SK-N-SH (cell line): ENCODE data around the gene TMEM238L. TPM values are rescaled to one million over a fixed set of nuclear protein-coding genes. Genes with fewer than 3 reads are reported as not detected.

Experiments used
- CTCF ChIA-PET: fragments of 300-600, 350-600 bp; formaldehyde crosslinking; extraction: SDS; loops from one replicate; lab custom pipeline; 2021; lab: Yijun Ruan, JAX
- POLR2A ChIA-PET: fragments of 350-600 bp; sonication (Branson Sonifier 250); formaldehyde crosslinking; extraction: SDS; loops from one replicate; lab custom pipeline; 2020; ENCODE audit warnings: antibody characterized with exemption, inconsistent platforms; lab: Yijun Ruan, JAX
- DNase-seq: peaks from one replicate; pipeline ENCODE4 v3.0.0; 2012
- H2AFZ ChIP-seq: fragments of 200-600 bp; sonication (generic); 2 replicates; pipeline ENCODE4 v1.8.1; 2016; ENCODE audit warnings: antibody characterized with exemption, mild to moderate bottlenecking, low read depth
- H3F3A ChIP-seq: fragments of 200-600 bp; sonication (generic); replicated peaks from 2 replicates; pipeline ENCODE3; 2016; ENCODE audit warnings: antibody characterized with exemption, mild to moderate bottlenecking; ENCODE audit not compliant: insufficient read depth
- H3K27ac ChIP-seq, 2 experiments: fragments of 200-500 bp in 1 of 2; fragments of 200-600 bp in 1 of 2; sonication (Bioruptor generic) in 1 of 2; sonication (generic), shearing (Covaris generic) in 1 of 2; 2 replicates each; pipeline versions ENCODE4 v1.5.1 to v1.6.1; 2014 to 2016; ENCODE audit warnings: low read depth in 2 of 2, inconsistent platforms in 1 of 2, low read length in 1 of 2, mild to moderate bottlenecking in 1 of 2, mixed read lengths in 1 of 2
- H3K27me3 ChIP-seq: fragments of 200-600 bp; sonication (generic), shearing (Covaris generic); 2 replicates; pipeline ENCODE4 v1.6.1; 2016; ENCODE audit warnings: mixed run types; ENCODE audit not compliant: insufficient read depth
- H3K36me3 ChIP-seq, 2 experiments: fragments of 200-500 bp in 1 of 2; fragments of 200-600 bp in 1 of 2; sonication (Bioruptor generic) in 1 of 2; sonication (generic) in 1 of 2; replicated peaks in 1 of 2; 2 replicates each; pipeline versions ENCODE3 to v1.5.1; 2014 to 2016; ENCODE audit warnings: low read length in 1 of 2, mild to moderate bottlenecking in 1 of 2; ENCODE audit not compliant: insufficient read depth in 2 of 2, control insufficient read depth in 1 of 2
- H3K4me1 ChIP-seq, 2 experiments: fragments of 200-500 bp in 1 of 2; fragments of 200-600 bp in 1 of 2; sonication (Bioruptor generic) in 1 of 2; sonication (generic), shearing (Covaris generic) in 1 of 2; 2 replicates each; pipeline versions ENCODE4 v1.5.1 to v1.6.1; 2014 to 2016; ENCODE audit warnings: low read depth in 1 of 2, low read length in 1 of 2, mixed run types in 1 of 2; ENCODE audit not compliant: insufficient read depth in 2 of 2, control insufficient read depth in 1 of 2
- H3K4me2 ChIP-seq: fragments of 200-600 bp; sonication (generic), shearing (Covaris generic); 2 replicates; pipeline ENCODE4 v1.6.1; 2017; ENCODE audit warnings: mixed run types
- H3K4me3 ChIP-seq, 2 experiments: fragments of 200-500 bp in 1 of 2; fragments of 200-600 bp in 1 of 2; sonication (Bioruptor generic) in 1 of 2; sonication (generic), shearing (Covaris generic) in 1 of 2; 2 replicates each; pipeline versions ENCODE4 v1.5.1 to v1.8.1; 2014 to 2016; ENCODE audit warnings: low read depth in 2 of 2, inconsistent platforms in 1 of 2, low read length in 1 of 2, mild to moderate bottlenecking in 1 of 2, mixed read lengths in 1 of 2, moderate library complexity in 1 of 2
- H3K79me2 ChIP-seq: fragments of 200-600 bp; sonication (generic); 2 replicates; pipeline ENCODE4 v1.8.1; 2017; ENCODE audit warnings: mild to moderate bottlenecking; ENCODE audit not compliant: insufficient read depth
- H3K9ac ChIP-seq: fragments of 200-600 bp; sonication (generic); 2 replicates; pipeline ENCODE4 v1.6.1; 2017; ENCODE audit warnings: mixed run types
- H3K9me2 ChIP-seq: fragments of 200-600 bp; sonication (generic); 2 replicates; pipeline ENCODE4 v1.6.1; 2017; ENCODE audit warnings: mixed run types
- H3K9me3 ChIP-seq: fragments of 200-600 bp; sonication (generic); 2 replicates; pipeline ENCODE4 v1.6.1; 2017; ENCODE audit warnings: mixed run types, mild to moderate bottlenecking, moderate library complexity
- H4K20me1 ChIP-seq: fragments of 200-600 bp; sonication (generic); 2 replicates; pipeline ENCODE4 v1.6.1; 2017; ENCODE audit warnings: mild to moderate bottlenecking, mixed run types; ENCODE audit not compliant: insufficient read depth
- EP300 ChIP-seq, 2 experiments: IDR thresholded peaks; 2 replicates each; pipeline versions ENCODE4 v1.4.0 to v1.6.1; 2012; ENCODE audit warnings: borderline replicate concordance in 1 of 2, low read depth in 1 of 2, low read length in 1 of 2
- EZH2phosphoT487 ChIP-seq: fragments of 200-600 bp; sonication (generic); IDR thresholded peaks from 2 replicates; pipeline ENCODE4 v1.6.1; 2017; ENCODE audit warnings: low read depth, mixed run types, mild to moderate bottlenecking, antibody characterized with exemption, moderate library complexity, borderline replicate concordance
- FOSL2 ChIP-seq: IDR thresholded peaks from 2 replicates; pipeline ENCODE4 v1.4.0; 2012; ENCODE audit warnings: low read depth, mild to moderate bottlenecking, moderate library complexity, borderline replicate concordance
- FOXJ3 ChIP-seq: sonication (generic); formaldehyde crosslinking; IDR thresholded peaks from 2 replicates; pipeline ENCODE4 v1.5.1; 2020; ENCODE audit warnings: mild to moderate bottlenecking, missing genetic modification reagents
- FOXM1 ChIP-seq: IDR thresholded peaks from 2 replicates; pipeline ENCODE4 v1.4.0; 2012; ENCODE audit warnings: low read depth, mild to moderate bottlenecking
- JUND ChIP-seq: IDR thresholded peaks from 2 replicates; pipeline ENCODE4 v1.4.0; 2012
- MEF2A ChIP-seq: IDR thresholded peaks from 2 replicates; pipeline ENCODE4 v1.4.0; 2012; ENCODE audit warnings: low read depth, borderline replicate concordance
- MXI1 ChIP-seq: IDR thresholded peaks from 2 replicates; pipeline ENCODE4 v1.6.1; 2012; ENCODE audit warnings: mild to moderate bottlenecking, low read depth, low read length, improper control_type of control experiment
- NFIC ChIP-seq: IDR thresholded peaks from 2 replicates; pipeline ENCODE4 v1.4.0; 2012; ENCODE audit warnings: borderline replicate concordance
- NRF1 ChIP-seq: IDR thresholded peaks from 2 replicates; pipeline ENCODE4 v1.6.1; 2012; ENCODE audit warnings: low read depth, mild to moderate bottlenecking, low read length
- POLR2AphosphoS5 ChIP-seq: IDR thresholded peaks from 2 replicates; pipeline ENCODE4 v1.6.1; 2012; ENCODE audit warnings: low read depth, low read length
- RAD21 ChIP-seq: IDR thresholded peaks from 2 replicates; pipeline ENCODE4 v1.6.1; 2012; ENCODE audit warnings: mild to moderate bottlenecking, low read length
- RCOR1 ChIP-seq: fragments of 150-350 bp; IDR thresholded peaks from 2 replicates; pipeline ENCODE4 v1.6.1; 2017; ENCODE audit warnings: antibody characterized with exemption, low read length
- SIN3A ChIP-seq: IDR thresholded peaks from 2 replicates; pipeline ENCODE4 v1.6.1; 2012; ENCODE audit warnings: low read depth, mild to moderate bottlenecking, low read length, moderate library complexity, borderline replicate concordance
- TAF1 ChIP-seq: IDR thresholded peaks from 2 replicates; pipeline ENCODE4 v1.6.1; 2012; ENCODE audit warnings: low read depth, mild to moderate bottlenecking, low read length, moderate library complexity, borderline replicate concordance
- TEAD4 ChIP-seq: IDR thresholded peaks from 2 replicates; pipeline ENCODE4 v1.4.0; 2012; ENCODE audit warnings: mild to moderate bottlenecking, borderline replicate concordance; ENCODE audit not compliant: insufficient read depth
- YY1 ChIP-seq: IDR thresholded peaks from 2 replicates; pipeline ENCODE4 v1.4.0; 2012; ENCODE audit warnings: low read depth, mild to moderate bottlenecking
- WGBS: methylation state at CpG from one replicate; pipeline ENCODE4 v1.1.6; 2017; ENCODE audit warnings: low lambda C conversion rate; 5-methylcytosine and 5-hydroxymethylcytosine counted together
- polyA plus RNA-seq, 3 experiments: library from polyadenylated mRNA; depleted of rRNA; stranded (reverse); fragments of >200 nt; gene quantifications; 2 replicates each; pipeline ENCODE4 v1.2.3, GENCODE V29; 2012
- TF ChIP-seq, protein P1 (sequence below): IDR thresholded peaks from 2 replicates; pipeline ENCODE4 v1.4.0; 2012; ENCODE audit warnings: low read depth, borderline replicate concordance
- TF ChIP-seq, protein P2 (sequence below): fragments of 150-350 bp; IDR thresholded peaks from 2 replicates; pipeline ENCODE4 v1.6.1; 2016; ENCODE audit warnings: mild to moderate bottlenecking, low read depth, low read length
- TF ChIP-seq, protein P3 (sequence below): IDR thresholded peaks from 2 replicates; pipeline ENCODE4 v1.4.0; 2012; ENCODE audit warnings: low read depth
- TF ChIP-seq, protein P4 (sequence below): IDR thresholded peaks from 2 replicates; pipeline ENCODE4 v1.6.1; 2012; ENCODE audit warnings: mild to moderate bottlenecking, low read depth, low read length, moderate library complexity

Gene TMEM238L
- polyA plus RNA-seq, 1 of the 3 experiments (the other 2 are of a cell fraction), result not detected

DNA sequence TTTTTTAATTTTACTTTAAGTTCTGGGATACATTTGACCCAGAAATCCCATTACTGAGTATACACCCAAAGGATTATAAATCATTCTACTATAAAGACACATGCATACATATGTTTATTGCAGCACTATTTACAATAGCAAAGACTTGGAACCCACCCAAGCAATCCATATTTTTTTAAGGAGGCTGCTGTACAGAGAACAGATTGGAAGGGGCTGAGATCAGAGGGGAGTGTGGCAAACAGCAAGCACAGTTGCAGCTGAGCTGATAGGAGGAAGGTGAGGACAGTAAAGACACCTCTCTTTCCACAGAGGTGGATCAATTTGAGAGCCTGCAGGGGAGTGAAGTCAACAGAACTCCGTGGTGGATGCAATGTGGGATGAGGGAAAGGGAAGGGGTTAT, 10.2 kb upstream of the TMEM238L start:
- H3K79me2 ChIP-seq, result no peaks in the 10 kb centered on the region
- ChIA-PET CTCF (interaction anchor here (1.6 to 1.9 kb wide), 3 partner anchors 15 to 77 kb away, joined by 5 to 6 read pairs (median 5); no protein-coding TSS in a partner anchor), POLR2A (no interaction called here)
- H3K9ac ChIP-seq, result no peak overlapping the region
- H3K4me2 ChIP-seq, result no peak overlapping the region
- no peaks in the 10 kb centered on the region for H3K9me2 ChIP-seq
- H4K20me1 ChIP-seq, result no peaks in the 10 kb centered on the region
- H3K4me1 ChIP-seq, result no peaks in the 10 kb centered on the region; a peak in 1 of 4 replicates
- no peaks in the 10 kb centered on the region for H3K9me3 ChIP-seq
- no peaks in the 10 kb centered on the region for H3K27me3 ChIP-seq
- WGBS, result 0% methylated on average over 1 of the region's 1 CpG
- no peak for DNase-seq
- no peaks in the 10 kb centered on the region for H3K36me3 ChIP-seq
- no peak overlapping the region for H2AFZ ChIP-seq
- no peak overlapping the region for H3K4me3 ChIP-seq
- H3K27ac ChIP-seq, result no peak overlapping the region
- TF ChIP-seq, protein P1, sequence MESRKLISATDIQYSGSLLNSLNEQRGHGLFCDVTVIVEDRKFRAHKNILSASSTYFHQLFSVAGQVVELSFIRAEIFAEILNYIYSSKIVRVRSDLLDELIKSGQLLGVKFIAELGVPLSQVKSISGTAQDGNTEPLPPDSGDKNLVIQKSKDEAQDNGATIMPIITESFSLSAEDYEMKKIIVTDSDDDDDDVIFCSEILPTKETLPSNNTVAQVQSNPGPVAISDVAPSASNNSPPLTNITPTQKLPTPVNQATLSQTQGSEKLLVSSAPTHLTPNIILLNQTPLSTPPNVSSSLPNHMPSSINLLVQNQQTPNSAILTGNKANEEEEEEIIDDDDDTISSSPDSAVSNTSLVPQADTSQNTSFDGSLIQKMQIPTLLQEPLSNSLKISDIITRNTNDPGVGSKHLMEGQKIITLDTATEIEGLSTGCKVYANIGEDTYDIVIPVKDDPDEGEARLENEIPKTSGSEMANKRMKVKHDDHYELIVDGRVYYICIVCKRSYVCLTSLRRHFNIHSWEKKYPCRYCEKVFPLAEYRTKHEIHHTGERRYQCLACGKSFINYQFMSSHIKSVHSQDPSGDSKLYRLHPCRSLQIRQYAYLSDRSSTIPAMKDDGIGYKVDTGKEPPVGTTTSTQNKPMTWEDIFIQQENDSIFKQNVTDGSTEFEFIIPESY, result no peak
- TF ChIP-seq FOXJ3 (CRISPR knock-in tag), result no peak
- no peak for TF ChIP-seq RCOR1
- TF ChIP-seq, protein P2, sequence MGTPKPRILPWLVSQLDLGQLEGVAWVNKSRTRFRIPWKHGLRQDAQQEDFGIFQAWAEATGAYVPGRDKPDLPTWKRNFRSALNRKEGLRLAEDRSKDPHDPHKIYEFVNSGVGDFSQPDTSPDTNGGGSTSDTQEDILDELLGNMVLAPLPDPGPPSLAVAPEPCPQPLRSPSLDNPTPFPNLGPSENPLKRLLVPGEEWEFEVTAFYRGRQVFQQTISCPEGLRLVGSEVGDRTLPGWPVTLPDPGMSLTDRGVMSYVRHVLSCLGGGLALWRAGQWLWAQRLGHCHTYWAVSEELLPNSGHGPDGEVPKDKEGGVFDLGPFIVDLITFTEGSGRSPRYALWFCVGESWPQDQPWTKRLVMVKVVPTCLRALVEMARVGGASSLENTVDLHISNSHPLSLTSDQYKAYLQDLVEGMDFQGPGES, result no peak
- no peak for TF ChIP-seq NRF1
- no peak for TF ChIP-seq MEF2A
- no peak for TF ChIP-seq FOXM1
- TF ChIP-seq POLR2AphosphoS5, result no peak
- no peak for TF ChIP-seq FOSL2
- TF ChIP-seq MXI1, result no peak
- TF ChIP-seq EZH2phosphoT487, result no peak
- no peaks in the 10 kb centered on the region for H3F3A ChIP-seq

DNA sequence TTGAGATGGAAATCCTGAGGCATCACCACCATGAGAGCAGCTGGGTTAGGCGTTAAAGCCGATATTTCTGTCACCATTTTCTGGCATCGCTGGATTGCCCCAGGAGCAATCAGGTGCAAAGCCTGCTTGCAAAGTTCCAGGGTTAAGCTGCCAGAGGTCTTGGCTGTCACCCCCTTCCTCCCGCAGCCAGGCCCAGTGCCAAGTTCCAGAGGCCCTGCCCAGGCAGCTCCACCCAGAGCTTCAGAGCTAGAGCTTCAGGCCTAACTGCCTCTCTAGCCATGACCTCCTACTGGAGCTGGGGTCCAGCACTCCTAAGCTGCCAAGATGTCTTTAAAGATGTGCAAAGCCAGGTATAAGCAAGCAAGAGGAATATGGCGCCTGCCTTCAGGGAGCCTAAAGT, 8.8 kb upstream of the TMEM238L start:
- no peaks in the 10 kb centered on the region; a peak in 1 of 4 replicates for H3K4me1 ChIP-seq
- no peaks in the 10 kb centered on the region for H3K36me3 ChIP-seq
- no peak overlapping the region for H2AFZ ChIP-seq
- no peak overlapping the region for H3K4me3 ChIP-seq
- no peaks in the 10 kb centered on the region for H3K9me3 ChIP-seq
- CTCF ChIA-PET, result interaction anchor here (1.1 to 1.9 kb wide), 3 partner anchors 32 to 76 kb away, joined by 3 to 6 read pairs (median 5); no protein-coding TSS in a partner anchor
- H3K9me2 ChIP-seq, result no peaks in the 10 kb centered on the region
- no peak overlapping the region for H3K9ac ChIP-seq
- DNase-seq, result no peak
- no peak overlapping the region for H3K4me2 ChIP-seq
- POLR2A ChIA-PET, result no interaction called here
- H3K27me3 ChIP-seq, result no peaks in the 10 kb centered on the region
- no peaks in the 10 kb centered on the region for H3F3A ChIP-seq
- H3K79me2 ChIP-seq, result no peaks in the 10 kb centered on the region
- no peak overlapping the region for H3K27ac ChIP-seq
- no peaks in the 10 kb centered on the region for H4K20me1 ChIP-seq
- WGBS, result 48% methylated on average over 4 of the region's 5 CpGs
- TF ChIP-seq, protein P2, result no peak
- TF ChIP-seq MEF2A (no peak), EP300 (IDR thresholded peaks at IDR 0.05; ENCODE audit: borderline replicate concordance in 1 of 2, low read depth in 1 of 2, low read length in 1 of 2) (no peak), TEAD4 (no peak), POLR2AphosphoS5 (no peak), YY1 (no peak), SIN3A (no peak), NFIC (no peak), JUND (no peak), RAD21 (no peak), TAF1 (no peak)
- TF ChIP-seq, protein P3, sequence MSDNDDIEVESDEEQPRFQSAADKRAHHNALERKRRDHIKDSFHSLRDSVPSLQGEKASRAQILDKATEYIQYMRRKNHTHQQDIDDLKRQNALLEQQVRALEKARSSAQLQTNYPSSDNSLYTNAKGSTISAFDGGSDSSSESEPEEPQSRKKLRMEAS, result no peak
- TF ChIP-seq, protein P4, sequence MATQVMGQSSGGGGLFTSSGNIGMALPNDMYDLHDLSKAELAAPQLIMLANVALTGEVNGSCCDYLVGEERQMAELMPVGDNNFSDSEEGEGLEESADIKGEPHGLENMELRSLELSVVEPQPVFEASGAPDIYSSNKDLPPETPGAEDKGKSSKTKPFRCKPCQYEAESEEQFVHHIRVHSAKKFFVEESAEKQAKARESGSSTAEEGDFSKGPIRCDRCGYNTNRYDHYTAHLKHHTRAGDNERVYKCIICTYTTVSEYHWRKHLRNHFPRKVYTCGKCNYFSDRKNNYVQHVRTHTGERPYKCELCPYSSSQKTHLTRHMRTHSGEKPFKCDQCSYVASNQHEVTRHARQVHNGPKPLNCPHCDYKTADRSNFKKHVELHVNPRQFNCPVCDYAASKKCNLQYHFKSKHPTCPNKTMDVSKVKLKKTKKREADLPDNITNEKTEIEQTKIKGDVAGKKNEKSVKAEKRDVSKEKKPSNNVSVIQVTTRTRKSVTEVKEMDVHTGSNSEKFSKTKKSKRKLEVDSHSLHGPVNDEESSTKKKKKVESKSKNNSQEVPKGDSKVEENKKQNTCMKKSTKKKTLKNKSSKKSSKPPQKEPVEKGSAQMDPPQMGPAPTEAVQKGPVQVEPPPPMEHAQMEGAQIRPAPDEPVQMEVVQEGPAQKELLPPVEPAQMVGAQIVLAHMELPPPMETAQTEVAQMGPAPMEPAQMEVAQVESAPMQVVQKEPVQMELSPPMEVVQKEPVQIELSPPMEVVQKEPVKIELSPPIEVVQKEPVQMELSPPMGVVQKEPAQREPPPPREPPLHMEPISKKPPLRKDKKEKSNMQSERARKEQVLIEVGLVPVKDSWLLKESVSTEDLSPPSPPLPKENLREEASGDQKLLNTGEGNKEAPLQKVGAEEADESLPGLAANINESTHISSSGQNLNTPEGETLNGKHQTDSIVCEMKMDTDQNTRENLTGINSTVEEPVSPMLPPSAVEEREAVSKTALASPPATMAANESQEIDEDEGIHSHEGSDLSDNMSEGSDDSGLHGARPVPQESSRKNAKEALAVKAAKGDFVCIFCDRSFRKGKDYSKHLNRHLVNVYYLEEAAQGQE, result no peak
